ENCODE measurements around the gene RPL13A. TPM values are rescaled to one million over a fixed set of nuclear protein-coding genes. Genes with fewer than 3 reads are reported as not detected.

The RPL13A gene
- total and polyA plus RNA-seq, 2 of the 4 experiments (the other 2 are of a cell fraction), result 1,477 to 2,069 TPM

DNA sequence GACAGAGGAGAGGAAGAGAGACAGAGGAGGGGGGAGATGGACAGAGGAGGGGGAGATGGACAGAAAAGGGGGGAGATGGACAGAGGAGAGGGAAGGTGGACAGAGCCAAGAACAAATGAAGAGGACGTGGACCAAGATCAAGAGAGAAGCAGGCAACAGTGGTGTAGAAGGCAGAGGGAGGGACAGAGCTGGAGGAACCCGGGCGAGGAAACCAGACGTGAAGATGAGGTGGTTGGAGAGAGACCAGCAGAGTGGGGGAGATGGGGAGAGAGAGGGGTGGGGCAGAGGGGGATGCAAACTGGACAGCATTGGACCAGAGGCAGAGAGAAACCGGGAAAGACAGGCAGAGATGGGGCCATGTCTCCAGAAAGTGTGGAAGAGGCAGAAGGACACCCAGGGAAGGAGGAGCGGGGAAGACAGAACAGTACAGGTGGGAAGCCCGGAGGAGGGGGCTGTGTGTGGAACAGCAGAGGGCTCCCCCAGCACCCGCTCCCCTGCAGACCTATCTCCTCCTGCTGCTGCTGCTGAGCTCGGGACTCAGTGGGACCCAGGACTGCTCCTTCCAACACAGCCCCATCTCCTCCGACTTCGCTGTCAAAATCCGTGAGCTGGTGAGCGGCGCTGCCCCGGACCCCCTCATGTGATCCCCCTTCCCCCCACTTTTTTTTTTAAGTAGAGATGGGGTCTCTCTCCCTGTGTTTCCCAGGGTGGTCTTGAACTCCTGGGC lies 12.1 kb upstream of the RPL13A start (continued):
- no peak for TF ChIP-seq RCOR1 (IDR thresholded peaks at IDR 0.05; ENCODE audit: insufficient replicate concordance, low read length)

DNA sequence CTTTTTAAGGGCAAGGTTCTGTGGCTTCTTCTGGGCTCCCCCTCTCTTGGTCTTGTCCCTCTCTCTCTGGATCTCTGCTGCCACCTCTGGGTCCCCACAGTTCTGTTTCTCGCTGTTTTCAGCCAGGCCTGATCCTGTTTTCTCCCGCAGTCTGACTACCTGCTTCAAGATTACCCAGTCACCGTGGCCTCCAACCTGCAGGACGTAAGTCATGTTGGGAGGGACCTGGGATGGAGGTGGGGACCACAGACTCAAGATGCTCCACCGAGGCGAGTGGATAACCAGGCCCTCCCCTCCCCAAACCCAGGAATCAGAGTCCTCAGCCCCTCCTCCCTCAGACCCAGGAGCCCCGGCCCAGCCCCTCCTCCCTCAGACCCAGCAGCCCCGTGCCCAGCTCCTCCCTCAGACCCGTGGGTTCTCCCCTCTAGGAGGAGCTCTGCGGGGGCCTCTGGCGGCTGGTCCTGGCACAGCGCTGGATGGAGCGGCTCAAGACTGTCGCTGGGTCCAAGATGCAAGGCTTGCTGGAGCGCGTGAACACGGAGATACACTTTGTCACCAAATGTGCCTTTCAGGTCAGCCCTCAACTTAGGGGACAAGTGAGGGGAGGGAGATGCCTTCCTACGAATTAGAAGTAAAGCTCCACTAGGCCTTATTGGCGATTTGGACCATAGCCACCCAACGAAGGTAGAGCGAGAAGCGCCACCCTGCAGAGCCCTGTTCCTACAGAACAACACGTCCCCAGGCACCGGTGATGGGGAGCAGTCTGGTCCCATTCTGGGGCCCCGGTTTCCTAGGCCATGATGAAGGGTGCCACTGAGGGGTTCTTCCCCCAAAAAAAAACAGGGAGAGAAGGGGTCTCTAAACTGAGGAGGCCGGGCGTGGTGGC lies 11.2 kb upstream of the RPL13A start:
- Histone ChIP-seq H3K4me1 (ENCODE audit: control insufficient read depth, insufficient read depth, low read length) (peaks cover 11% of the 10 kb centered on the region; the same call in 1 of the 2 replicates), H3K79me1 (ENCODE audit: low read depth in 1 of 2, low read length in 2 of 2) (peaks cover 0 to 8% of the 10 kb centered on the region in 2 experiments; a peak in 2 of 4 replicates), H3K18ac (ENCODE audit: low read depth, low read length) (no peak overlapping the region), H3K36me3 (ENCODE audit: control insufficient read depth, insufficient read depth, low read length) (peaks cover 1% of the 10 kb centered on the region; the same call in 1 of the 2 replicates), H3K4me2 (ENCODE audit: low read depth, low read length) (no peak overlapping the region), H3K14ac (replicated peaks; ENCODE audit: low read depth, low read length) (no peak overlapping the region), H4K91ac (ENCODE audit: insufficient read depth, low read depth, low read length) (no peak overlapping the region), H2BK20ac (ENCODE audit: low read depth, low read length) (no peak overlapping the region), H3K23ac (ENCODE audit: low read depth, low read length) (no peak overlapping the region), H2AFZ (replicated peaks; ENCODE audit: low read length, poor library complexity) (peak overlapping the region; percentile 40), H2AK5ac (ENCODE audit: low read depth, low read length) (no peak overlapping the region), H2AK9ac (replicated peaks; ENCODE audit: low read depth, low read length, poor library complexity) (peak overlapping the region; percentile 51), H4K8ac (ENCODE audit: low read depth in 2 of 2, low read length in 2 of 2) (no peak overlapping the region; a peak in 1 of 4 replicates), H3K4me3 (ENCODE audit: insufficient read depth, low read depth, low read length) (no peak overlapping the region), H3K9me1 (ENCODE audit: insufficient read depth, low read length) (peaks cover 12% of the 10 kb centered on the region; the same call in 1 of the 2 replicates), H3K4ac (ENCODE audit: low read depth, low read length) (no peak overlapping the region), H4K5ac (ENCODE audit: low read depth, low read length) (no peak overlapping the region), H4K20me1 (ENCODE audit: insufficient read depth, low read length) (no peaks in the 10 kb centered on the region), H3K27ac (ENCODE audit: insufficient read depth, low read length) (no peak overlapping the region), H2BK120ac (ENCODE audit: low read depth, low read length) (no peak overlapping the region), H3K56ac (ENCODE audit: extremely low read depth, insufficient read depth, low read length) (no peak overlapping the region), H3K9me3 (ENCODE audit: control insufficient read depth, insufficient read depth, low read length) (no peaks in the 10 kb centered on the region), H3K9ac (ENCODE audit: low read depth, low read length) (no peak overlapping the region), H3K27me3 (ENCODE audit: control insufficient read depth, insufficient read depth, low read length) (no peaks in the 10 kb centered on the region), H2BK5ac (ENCODE audit: low read depth, low read length, poor library complexity, severe bottlenecking) (no peak overlapping the region), H2BK15ac (ENCODE audit: low read depth, low read length) (no peak overlapping the region)
- DNase-seq (no peak), ATAC-seq (ENCODE audit: low read depth) (peak; percentile 55)
- dilution Hi-C loops (cut with HindIII; ENCODE audit: low sequenced_read_pairs, unreplicated experiment) (no loop called here), in situ Hi-C loops (cut with MboI; ENCODE audit: low sequenced_read_pairs) (no loop called here), intact Hi-C loops (cut with micrococcal nuclease) (no loop called here)
- ChIA-PET POLR2A (ENCODE audit: unreplicated experiment) (interaction anchor here (0.6 kb wide), 1 partner anchor 11 kb away, joined by 4 read pairs; the partner anchor contains the start of gene RPL13A), CTCF (interaction anchor here (0.6 to 1.0 kb wide), 2 partner anchors 84 to 164 kb away, joined by 4 read pairs; no protein-coding TSS in a partner anchor)
- no TSS peak for BruUV-seq (replicated peaks)
- 47% methylated on average over 8 of the region's 27 CpGs; no CpG with 5 or more reads in 1 of the 2 experiments for WGBS, 2 experiments (ENCODE audit: extremely low coverage in 2 of 2, insufficient read length in 1 of 2)
- TF ChIP-seq CEBPB (IDR thresholded peaks at IDR 0.05; ENCODE audit: low read depth, low read length) (no peak), NFE2L2 (IDR thresholded peaks at IDR 0.05; ENCODE audit: low read depth, low read length) (no peak), POLR2A (IDR thresholded peaks at IDR 0.05; ENCODE audit: low read depth, low read length) (no peak), BHLHE40 (IDR thresholded peaks at IDR 0.05; ENCODE audit: low read depth, low read length) (no peak), RAD21 (IDR thresholded peaks at IDR 0.05; ENCODE audit: low read length) (peak; percentile 24; the same call in 1 of the 2 replicates), MAFK (IDR thresholded peaks at IDR 0.05; ENCODE audit: low read depth, low read length) (no peak), MXI1 (IDR thresholded peaks at IDR 0.05; ENCODE audit: borderline replicate concordance, low read depth, low read length) (no peak), SMC3 (IDR thresholded peaks at IDR 0.05; ENCODE audit: low read depth, low read length) (no peak), MAZ (IDR thresholded peaks at IDR 0.05; ENCODE audit: borderline replicate concordance, low read depth, low read length) (no peak; the same call in 1 of the 2 replicates), FOS (IDR thresholded peaks at IDR 0.05; ENCODE audit: low read depth, low read length) (no peak)
- TF ChIP-seq, protein P1, sequence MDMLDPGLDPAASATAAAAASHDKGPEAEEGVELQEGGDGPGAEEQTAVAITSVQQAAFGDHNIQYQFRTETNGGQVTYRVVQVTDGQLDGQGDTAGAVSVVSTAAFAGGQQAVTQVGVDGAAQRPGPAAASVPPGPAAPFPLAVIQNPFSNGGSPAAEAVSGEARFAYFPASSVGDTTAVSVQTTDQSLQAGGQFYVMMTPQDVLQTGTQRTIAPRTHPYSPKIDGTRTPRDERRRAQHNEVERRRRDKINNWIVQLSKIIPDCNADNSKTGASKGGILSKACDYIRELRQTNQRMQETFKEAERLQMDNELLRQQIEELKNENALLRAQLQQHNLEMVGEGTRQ (IDR thresholded peaks at IDR 0.05; ENCODE audit: low read depth, low read length), result no peak
- TF ChIP-seq, protein P2, sequence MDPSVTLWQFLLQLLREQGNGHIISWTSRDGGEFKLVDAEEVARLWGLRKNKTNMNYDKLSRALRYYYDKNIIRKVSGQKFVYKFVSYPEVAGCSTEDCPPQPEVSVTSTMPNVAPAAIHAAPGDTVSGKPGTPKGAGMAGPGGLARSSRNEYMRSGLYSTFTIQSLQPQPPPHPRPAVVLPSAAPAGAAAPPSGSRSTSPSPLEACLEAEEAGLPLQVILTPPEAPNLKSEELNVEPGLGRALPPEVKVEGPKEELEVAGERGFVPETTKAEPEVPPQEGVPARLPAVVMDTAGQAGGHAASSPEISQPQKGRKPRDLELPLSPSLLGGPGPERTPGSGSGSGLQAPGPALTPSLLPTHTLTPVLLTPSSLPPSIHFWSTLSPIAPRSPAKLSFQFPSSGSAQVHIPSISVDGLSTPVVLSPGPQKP (IDR thresholded peaks at IDR 0.05; ENCODE audit: borderline replicate concordance, low read depth, low read length), result no peak
